ENCODE data around the gene TIE1.
A peak's percentile ranks its signal among the peaks of the same experiment; 100 is the strongest.

Gene TIE1

GRCh38 chr1:43273708-43274107, 27.1 kb upstream of the TIE1 start:
- no peak for TF ChIP-seq SIN3A (IDR thresholded peaks at IDR 0.05; ENCODE audit: borderline replicate concordance, insufficient read depth, low read length)
- TF ChIP-seq REST (IDR thresholded peaks at IDR 0.05; ENCODE audit: insufficient read depth in 1 of 2, low read depth in 2 of 2, low read length in 2 of 2) = no peak
- no peak for TF ChIP-seq TAF1 (IDR thresholded peaks at IDR 0.05; ENCODE audit: borderline replicate concordance, insufficient read depth, low read length)
- no peak for TF ChIP-seq FOXP2 (optimal IDR thresholded peaks at IDR 0.05; ENCODE audit: borderline replicate concordance, extremely low read depth, extremely low read length, insufficient read depth)
- TF ChIP-seq POLR2AphosphoS5 (IDR thresholded peaks at IDR 0.05; ENCODE audit: low read depth, low read length) = no peak

GRCh38 chr1:43274125-43274803, 26.5 kb upstream of the TIE1 start:
- peak; percentile 36 for TF ChIP-seq FOXP2 (optimal IDR thresholded peaks at IDR 0.05; ENCODE audit: borderline replicate concordance, extremely low read depth, extremely low read length, insufficient read depth)
- no peak for TF ChIP-seq TAF1 (IDR thresholded peaks at IDR 0.05; ENCODE audit: borderline replicate concordance, insufficient read depth, low read length)
- TF ChIP-seq SIN3A (IDR thresholded peaks at IDR 0.05; ENCODE audit: borderline replicate concordance, insufficient read depth, low read length) = no peak
- TF ChIP-seq REST (IDR thresholded peaks at IDR 0.05; ENCODE audit: insufficient read depth in 1 of 2, low read depth in 2 of 2, low read length in 2 of 2) = no peak

GRCh38 chr1:43274804-43275180, 26.0 kb upstream of the TIE1 start:
- TF ChIP-seq SIN3A (IDR thresholded peaks at IDR 0.05; ENCODE audit: borderline replicate concordance, insufficient read depth, low read length) = no peak
- TF ChIP-seq FOXP2 (optimal IDR thresholded peaks at IDR 0.05; ENCODE audit: borderline replicate concordance, extremely low read depth, extremely low read length, insufficient read depth) = no peak
- no peak for TF ChIP-seq REST (IDR thresholded peaks at IDR 0.05; ENCODE audit: insufficient read depth in 1 of 2, low read depth in 2 of 2, low read length in 2 of 2)
- no peak for TF ChIP-seq POLR2AphosphoS5 (IDR thresholded peaks at IDR 0.05; ENCODE audit: low read depth, low read length)
- TF ChIP-seq TAF1 (IDR thresholded peaks at IDR 0.05; ENCODE audit: borderline replicate concordance, insufficient read depth, low read length) = no peak

- no peak for TF ChIP-seq FOXP2 (optimal IDR thresholded peaks at IDR 0.05; ENCODE audit: borderline replicate concordance, extremely low read depth, extremely low read length, insufficient read depth)
- no peak for TF ChIP-seq SIN3A (IDR thresholded peaks at IDR 0.05; ENCODE audit: borderline replicate concordance, insufficient read depth, low read length)
- TF ChIP-seq TAF1 (IDR thresholded peaks at IDR 0.05; ENCODE audit: borderline replicate concordance, insufficient read depth, low read length) = no peak
- no peak for TF ChIP-seq POLR2AphosphoS5 (IDR thresholded peaks at IDR 0.05; ENCODE audit: low read depth, low read length)
- no peak for TF ChIP-seq REST (IDR thresholded peaks at IDR 0.05; ENCODE audit: insufficient read depth in 1 of 2, low read depth in 2 of 2, low read length in 2 of 2)
These were observed 24.8 kb upstream of the TIE1 start for GRCh38 chr1:43275826-43276620.

All from PFSK-1 (cell line).